HG03060 (cell line): ENCODE measurements around the gene PRKD1.
"Not testable (repeated sequence)": the region's sequence is repeated elsewhere in the genome, so short reads cannot be mapped to it uniquely, and the experiment has no call there.

Experiments
- ATAC-seq: cut with Tn5 transposase; IDR thresholded peaks from one replicate; pipeline ENCODE4 v1.9.1; 2021; ENCODE audit warnings: low read depth, moderate number of reproducible peaks; ENCODE audit not compliant: unreplicated experiment

PRKD1 gene

DNA sequence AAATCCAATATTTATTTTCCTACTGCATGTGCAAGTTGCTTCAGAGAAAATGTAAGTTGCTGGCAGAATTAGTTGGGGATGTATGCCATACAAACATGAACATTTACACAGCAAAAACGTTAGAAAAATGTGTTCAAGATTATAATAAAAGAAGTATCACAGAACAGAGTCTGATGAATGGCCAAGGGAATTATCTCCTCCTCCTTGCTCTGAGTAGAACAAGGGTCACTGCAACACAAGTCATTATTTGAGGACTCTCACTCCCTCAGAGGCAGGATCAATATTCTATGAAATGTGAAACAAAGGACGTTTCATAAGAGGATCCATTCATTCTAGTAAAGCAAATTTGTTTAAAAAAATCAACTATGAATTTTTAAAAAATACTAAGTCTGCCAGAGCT, 177.8 kb downstream of the PRKD1 start:
- no peak for ATAC-seq

DNA sequence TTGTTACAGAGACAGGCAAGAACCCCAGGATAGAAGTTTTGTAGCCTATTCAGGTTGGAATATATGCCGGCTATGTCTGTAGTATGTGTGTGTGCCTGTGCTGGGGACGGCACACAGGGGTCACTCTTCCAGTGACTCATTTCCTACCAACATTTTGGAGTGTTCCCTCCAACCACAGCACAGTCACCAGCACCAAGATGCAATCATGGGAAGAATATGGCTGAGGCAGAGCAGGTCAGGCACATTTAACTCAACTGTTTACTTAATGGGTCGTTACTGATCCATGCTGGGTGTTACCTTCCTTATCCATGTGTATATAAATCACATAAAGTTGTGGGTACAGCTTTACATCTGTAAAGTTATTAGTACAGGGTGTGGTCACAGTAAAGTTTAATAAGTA, 178.3 kb downstream of the PRKD1 start:
- no peak for ATAC-seq

DNA sequence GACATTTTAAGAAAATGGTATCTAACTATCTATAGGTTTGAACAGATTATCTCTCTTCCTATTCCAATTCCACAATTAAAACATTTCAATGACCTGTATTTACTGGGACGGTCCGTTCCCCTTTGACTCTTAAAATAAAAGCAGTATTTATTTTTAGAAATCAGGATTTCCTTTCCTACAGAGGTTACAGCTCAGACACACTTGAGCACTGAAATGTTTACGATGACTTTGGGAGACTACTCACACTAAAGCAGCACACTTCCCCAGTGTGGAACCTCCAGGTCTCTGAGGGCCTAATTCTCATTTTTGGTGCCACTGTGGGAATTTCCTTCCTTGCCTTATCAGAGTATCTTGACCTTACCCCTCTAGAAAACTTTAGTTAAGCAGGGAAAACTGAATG, 181.8 kb downstream of the PRKD1 start:
- no peak for ATAC-seq

DNA sequence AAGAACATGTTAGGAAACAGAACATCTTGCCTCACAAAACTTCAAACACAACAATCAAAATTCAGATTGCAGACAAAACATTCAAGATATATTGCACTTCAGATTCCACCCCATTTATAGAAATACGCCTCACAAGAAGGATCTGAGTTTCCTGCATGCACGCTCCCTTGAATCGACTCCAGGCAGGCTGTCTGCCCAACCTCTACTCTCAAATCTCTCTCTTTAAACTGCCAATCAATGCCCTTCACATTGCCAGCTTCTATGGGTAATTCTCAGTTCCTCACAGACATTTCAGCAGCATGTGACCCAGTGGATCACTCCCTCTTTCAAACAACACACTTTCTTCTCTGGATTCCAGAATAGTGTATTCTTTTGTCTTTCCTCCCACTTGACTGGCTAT, 184.1 kb downstream of the PRKD1 start:
- ATAC-seq, result no peak

- ATAC-seq, result no peak
Observed at GRCh38 chr14:29741909-29742401, 185.7 kb downstream of the PRKD1 start.

DNA sequence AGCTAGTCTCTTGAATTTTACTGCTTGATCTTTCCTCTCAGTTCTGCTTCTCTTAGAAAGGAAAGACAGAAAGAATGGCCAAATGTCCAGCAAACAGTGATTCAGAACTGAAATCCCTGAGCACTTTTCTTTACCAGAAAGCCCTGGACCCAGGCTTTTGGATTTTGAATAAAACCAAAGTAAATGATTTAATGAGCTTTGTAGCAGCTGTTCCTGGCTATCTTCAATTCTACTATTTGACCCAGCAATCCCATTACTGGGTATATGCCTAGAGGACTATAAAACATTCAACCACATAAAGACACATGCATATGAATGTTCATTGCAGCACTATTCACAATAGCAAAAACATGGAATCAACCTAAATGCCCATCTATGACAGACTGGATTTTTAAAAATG, 187.2 kb downstream of the PRKD1 start:
- no peak for ATAC-seq

DNA sequence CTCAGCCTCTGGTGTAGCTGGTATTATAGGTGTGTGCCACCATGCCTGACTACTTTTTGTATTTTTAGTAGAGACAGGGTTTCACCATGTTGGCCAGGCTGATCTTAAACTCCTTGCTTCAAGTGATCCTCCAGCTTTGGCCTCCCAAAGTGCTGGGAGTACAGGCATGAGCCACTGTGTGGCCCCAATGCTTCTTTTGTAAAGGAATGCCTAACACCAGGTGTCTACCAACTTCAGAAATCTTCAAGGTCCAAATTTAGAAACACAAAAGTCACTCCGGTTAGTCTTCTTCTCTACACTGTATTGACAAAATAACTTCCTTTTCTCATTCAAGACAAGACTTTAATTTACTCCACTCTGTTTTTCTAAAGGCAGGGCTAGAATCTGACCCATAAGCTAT, 188.7 kb downstream of the PRKD1 start:
- ATAC-seq, result no peak

DNA sequence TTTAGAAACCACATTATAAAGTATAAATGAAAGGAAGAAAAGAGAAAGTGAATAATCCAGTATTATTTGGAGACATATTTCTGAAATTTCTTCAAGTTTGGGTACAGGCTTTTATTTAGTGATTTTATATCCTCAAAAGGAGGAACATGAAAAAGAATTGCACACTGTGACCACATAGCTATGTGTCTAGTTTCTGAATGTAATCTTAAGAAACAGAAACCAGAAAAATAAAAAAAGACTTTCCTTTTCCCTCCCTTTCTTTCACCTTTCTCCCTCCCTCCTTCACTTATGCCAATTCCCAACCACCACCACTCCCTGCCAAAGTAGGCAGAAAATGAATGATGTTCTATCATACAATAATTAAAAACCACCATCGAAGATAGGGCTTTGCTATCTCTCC, 189.6 kb downstream of the PRKD1 start:
- ATAC-seq, result no peak

DNA sequence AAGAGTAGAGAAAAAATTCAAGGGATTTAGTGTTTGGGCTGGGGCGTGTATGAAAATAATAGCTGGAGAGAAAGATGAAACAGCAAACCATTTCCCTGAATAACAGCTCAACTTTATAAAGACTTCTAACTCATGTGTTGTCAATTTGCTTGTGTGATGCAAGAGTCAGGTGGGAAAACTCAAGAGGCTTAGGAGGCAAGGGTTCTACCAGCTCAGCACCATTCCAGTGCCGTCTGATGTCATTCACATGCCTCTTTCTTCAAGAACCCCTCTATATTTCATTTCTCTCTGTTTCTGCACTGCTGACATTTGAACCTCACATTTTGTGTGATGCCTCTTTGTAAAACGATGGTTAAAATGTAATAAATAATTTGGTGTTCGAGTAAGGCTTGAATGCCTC, 192.2 kb downstream of the PRKD1 start:
- ATAC-seq, result no peak

DNA sequence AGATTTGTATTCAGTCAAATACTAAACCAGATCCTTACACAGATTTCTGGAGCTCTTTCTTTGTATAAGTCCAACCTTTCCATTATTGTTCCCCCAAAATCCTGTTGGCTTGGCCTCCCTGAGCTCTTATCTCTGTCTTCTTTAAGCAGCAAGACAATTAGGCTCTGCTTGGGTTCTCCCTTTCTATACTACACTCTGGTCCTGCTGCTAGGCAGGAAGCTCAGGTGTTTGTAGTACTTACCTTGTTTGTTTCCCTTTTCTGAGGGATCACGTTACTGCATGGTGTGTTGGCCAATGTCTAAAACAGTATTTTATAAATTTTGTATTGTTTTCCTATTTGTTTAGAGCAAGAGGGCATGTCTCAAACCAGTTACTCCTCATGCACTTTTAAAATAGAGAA, 192.9 kb downstream of the PRKD1 start:
- no peak for ATAC-seq

DNA sequence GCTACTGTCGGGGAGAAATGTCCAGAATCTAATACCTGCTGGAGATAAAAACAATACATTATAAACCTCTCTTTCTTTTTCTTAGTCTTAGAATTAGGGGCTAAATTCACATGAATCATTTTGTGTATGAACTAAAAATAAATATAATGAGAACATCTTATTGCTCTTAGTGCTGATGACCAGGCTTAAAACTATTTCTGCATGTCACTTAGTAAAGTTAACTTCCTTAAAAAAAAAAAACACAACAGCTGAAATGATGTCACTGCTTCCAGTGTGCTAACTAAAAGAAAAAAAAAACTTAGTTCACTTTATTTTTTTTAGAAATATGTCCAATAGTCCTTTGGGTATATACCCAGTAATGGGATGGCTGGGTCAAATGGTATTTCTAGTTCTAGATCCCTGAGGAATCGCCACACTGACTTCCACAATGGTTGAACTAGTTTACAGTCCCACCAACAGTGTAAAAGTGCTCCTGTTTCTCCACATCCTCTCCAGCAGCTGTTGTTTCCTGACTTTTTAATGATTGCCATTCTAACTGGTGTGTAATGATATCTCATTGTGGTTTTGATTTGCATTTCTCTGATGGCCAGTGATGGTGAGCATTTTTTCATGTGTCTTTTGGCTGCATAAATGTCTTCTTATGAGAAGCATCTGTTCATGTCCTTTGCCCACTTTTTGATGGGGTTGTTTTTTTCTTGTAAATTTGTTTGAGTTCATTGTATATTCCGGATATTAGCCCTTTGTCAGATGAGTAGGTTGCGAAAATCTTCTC, 200.9 kb downstream of the PRKD1 start:
- not testable (repeated sequence) for ATAC-seq

- ATAC-seq, result no peak
Observed at GRCh38 chr14:29724991-29725390, 202.7 kb downstream of the PRKD1 start.

DNA sequence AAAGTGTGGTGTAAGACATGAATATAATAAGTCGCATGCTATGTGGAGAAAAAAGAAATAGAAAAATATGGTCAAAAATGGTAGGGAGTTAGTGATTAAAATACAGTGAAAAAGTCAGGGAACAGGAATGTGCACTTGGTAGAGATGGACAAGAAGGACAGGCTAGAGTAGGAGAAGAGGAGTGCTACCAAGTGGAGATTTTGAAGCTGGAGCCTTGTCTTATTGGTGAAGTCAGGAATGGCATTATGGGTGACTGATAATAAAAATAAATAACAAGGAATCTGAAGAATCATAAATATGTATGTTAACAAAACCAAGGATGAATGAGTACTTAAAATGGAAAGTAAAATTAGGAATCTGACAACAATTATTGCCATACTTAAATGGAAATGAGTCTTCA, 204.8 kb downstream of the PRKD1 start:
- ATAC-seq, result no peak

DNA sequence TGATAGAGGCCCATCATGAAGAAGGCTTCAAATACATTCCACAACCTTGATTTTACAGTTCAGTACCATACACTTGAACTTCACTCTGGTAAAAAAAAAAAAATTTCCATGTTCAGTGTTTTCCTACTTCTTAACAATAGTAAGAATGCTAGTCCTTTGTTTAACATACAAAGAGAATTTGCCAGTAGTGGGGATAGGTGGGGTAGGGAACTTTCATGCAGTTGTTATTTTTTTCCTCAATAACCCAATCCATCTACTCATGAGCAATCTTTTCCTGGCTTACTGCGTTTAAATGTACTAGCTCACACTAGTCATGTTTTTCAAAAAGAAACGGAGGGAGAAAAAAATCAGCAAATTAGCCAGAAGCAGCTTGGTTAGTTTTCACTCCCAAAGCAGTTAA, 206.1 kb downstream of the PRKD1 start:
- no peak for ATAC-seq

- ATAC-seq, result no peak
Observed at GRCh38 chr14:29717901-29718300, 209.7 kb downstream of the PRKD1 start.

DNA sequence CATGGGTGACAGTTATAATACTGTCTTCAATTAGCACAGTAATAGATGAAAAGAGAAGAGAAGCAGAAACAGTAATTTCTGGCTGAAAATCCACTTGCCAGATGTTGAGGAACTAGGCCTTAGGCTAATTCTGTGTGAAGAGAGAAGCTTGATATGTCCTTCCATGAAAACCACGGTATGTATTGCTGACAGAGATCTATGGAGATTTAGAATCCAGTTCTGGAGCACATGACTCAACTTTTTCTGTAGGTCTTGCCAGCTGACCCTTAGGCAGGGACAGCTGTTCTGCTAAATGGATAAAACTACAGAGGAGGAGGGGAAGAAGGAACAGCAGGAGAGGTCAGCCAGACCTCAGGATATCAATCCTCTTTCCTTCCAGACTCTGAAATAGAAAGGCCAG, 211.5 kb downstream of the PRKD1 start:
- no peak for ATAC-seq

GRCh38 chr14:29712601-29713000, 215.0 kb downstream of the PRKD1 start:
- ATAC-seq, result no peak

DNA sequence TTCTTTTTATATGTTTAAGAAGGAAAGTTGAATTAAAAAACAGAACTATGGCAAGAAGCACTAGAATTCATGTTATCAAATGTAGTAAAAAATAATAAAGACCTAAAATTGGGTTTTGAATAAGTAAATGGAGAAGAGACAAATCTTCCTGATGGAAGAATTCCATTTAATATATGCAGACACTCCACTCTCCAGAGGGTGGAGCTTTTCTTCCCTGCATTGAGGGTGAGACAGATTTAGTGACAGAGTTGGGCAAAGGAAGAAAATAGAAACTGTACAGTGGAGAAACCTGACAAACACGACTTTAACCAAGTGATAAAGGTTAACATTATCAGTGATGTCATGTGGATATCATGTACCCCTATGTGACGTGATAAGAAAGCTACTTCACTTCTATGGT, 217.6 kb downstream of the PRKD1 start:
- ATAC-seq, result no peak

GRCh38 chr14:29709490-29709889, 218.2 kb downstream of the PRKD1 start:
- ATAC-seq, result no peak

DNA sequence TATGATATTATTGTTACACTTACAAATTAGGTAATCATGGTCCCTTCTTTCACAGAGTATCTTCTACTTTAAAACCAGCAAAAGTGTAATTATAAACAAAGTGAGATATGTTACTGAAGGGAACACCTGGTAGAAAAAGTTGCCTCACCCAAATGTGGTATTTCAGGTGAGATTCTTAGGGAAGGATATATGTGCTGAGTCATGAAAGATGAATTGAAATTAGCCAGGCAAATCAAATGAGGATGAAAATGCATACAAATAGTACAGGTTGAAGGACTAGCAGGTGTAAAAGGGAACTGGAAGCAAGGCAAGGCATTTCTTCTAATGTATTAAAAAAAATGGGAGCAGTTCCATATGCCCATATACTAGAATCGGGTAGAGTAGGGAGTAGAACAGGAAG, 220.9 kb downstream of the PRKD1 start:
- ATAC-seq, result no peak

GRCh38 chr14:29705801-29706200, 221.8 kb downstream of the PRKD1 start:
- no peak for ATAC-seq

DNA sequence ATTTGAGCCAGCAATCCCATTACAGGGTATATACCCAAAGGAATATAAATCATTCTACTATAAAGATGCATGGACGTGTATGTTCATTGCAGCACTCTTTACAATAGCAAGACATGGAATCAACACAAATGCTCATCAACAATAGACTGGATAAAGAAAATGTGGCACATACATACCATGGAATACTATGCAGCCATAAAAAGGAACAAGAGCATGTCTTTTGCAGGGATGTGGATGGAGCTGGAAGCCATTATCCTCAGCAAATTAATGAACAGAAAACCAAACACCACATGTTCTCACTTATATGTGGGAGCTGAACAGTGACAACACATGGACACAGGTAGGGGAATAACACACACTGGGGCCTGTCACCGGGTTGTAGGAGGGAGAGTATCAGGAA, 238.1 kb downstream of the PRKD1 start:
- not testable (repeated sequence) for ATAC-seq

DNA sequence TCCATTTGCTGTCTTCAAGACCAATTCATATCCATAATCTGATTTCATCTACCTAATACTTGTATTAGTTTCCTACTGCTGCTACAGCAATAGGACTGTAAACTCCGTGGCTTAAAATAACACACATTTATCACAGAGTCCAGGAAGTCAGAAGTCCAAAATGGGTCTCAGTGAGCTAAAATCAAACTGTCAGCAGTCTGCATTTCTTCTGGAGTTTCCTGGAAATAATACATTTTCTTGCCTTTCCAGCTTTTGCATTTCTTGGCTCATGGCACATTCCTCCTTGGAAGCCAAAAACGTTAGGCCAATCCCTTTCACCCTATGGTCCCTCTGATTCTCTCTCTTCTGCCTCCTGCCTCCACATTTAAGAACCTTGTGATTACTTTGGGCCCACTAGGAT, 239.8 kb downstream of the PRKD1 start:
- no peak for ATAC-seq
